ENCODE data around the gene RND2. TPM values are rescaled to one million over a fixed set of nuclear protein-coding genes. Genes with fewer than 3 reads are reported as not detected.
"Not testable (repeated sequence)": the region's sequence is repeated elsewhere in the genome, so short reads cannot be mapped to it uniquely, and the experiment has no call there.

Gene RND2
- total RNA-seq, 1 donor from 2014 or later, result 0.13 TPM

- CTCF ChIA-PET, result no interaction called here
- H3K27ac Mint-ChIP-seq, result no peak overlapping the region
- no peaks in the 10 kb centered on the region for H3K27me3 Mint-ChIP-seq
- H3K9me3 Mint-ChIP-seq, result no peaks in the 10 kb centered on the region
- intact Hi-C loops (cut with micrococcal nuclease), result no loop called here
- DNase-seq (no peak), ATAC-seq (ENCODE audit: low read depth) (no peak)
- POLR2A ChIA-PET, result no interaction called here
- no peak for TF ChIP-seq CTCF (IDR thresholded peaks at IDR 0.05)
- H3K36me3 Mint-ChIP-seq (ENCODE audit: low read depth), result no peaks in the 10 kb centered on the region
- H3K4me3 Mint-ChIP-seq, result no peak overlapping the region
- no peaks in the 10 kb centered on the region for H3K4me1 Mint-ChIP-seq
Observed at GRCh38 chr17:43042025-43042628, 17.1 kb downstream of the RND2 start.

GRCh38 chr17:43043307-43043706, 18.3 kb downstream of the RND2 start:
- no peak for TF ChIP-seq CTCF (IDR thresholded peaks at IDR 0.05)

GRCh38 chr17:43044024-43044423, 19.0 kb downstream of the RND2 start:
- POLR2A ChIA-PET, result interaction anchor here (0.7 kb wide), 1 partner anchor 10 kb away, joined by 4 read pairs; no protein-coding TSS in a partner anchor
- no peaks in the 10 kb centered on the region for H3K36me3 Mint-ChIP-seq (ENCODE audit: low read depth)
- H3K9me3 Mint-ChIP-seq, result no peaks in the 10 kb centered on the region
- ATAC-seq (ENCODE audit: low read depth), result no peak
- no peaks in the 10 kb centered on the region for H3K27me3 Mint-ChIP-seq
- DNase-seq, result no peak
- intact Hi-C loops (cut with micrococcal nuclease), result no loop called here
- H3K4me3 Mint-ChIP-seq, result no peak overlapping the region
- CTCF ChIA-PET, result no interaction called here
- no peak overlapping the region for H3K27ac Mint-ChIP-seq
- no peaks in the 10 kb centered on the region for H3K4me1 Mint-ChIP-seq
- TF ChIP-seq CTCF (IDR thresholded peaks at IDR 0.05), result no peak

More at GRCh38 chr17:43043307-43043706, 18.3 kb downstream of the RND2 start:
- CTCF ChIA-PET, result no interaction called here
- DNase-seq (no peak), ATAC-seq (ENCODE audit: low read depth) (no peak)
- POLR2A ChIA-PET, result interaction anchor here (0.6 kb wide), 1 partner anchor 13 kb away, joined by 5 read pairs; no protein-coding TSS in a partner anchor
- Mint-ChIP-seq H3K27me3 (no peaks in the 10 kb centered on the region), H3K27ac (no peak overlapping the region), H3K9me3 (no peaks in the 10 kb centered on the region), H3K36me3 (ENCODE audit: low read depth) (no peaks in the 10 kb centered on the region), H3K4me3 (no peak overlapping the region), H3K4me1 (no peaks in the 10 kb centered on the region)
- intact Hi-C loops (cut with micrococcal nuclease), result no loop called here

- H3K9me3 Mint-ChIP-seq, result no peaks in the 10 kb centered on the region
- ChIA-PET CTCF (no interaction called here), POLR2A (no interaction called here)
- no peaks in the 10 kb centered on the region for H3K27me3 Mint-ChIP-seq
- H3K36me3 Mint-ChIP-seq (ENCODE audit: low read depth), result peaks cover 2% of the 10 kb centered on the region
- ATAC-seq (ENCODE audit: low read depth) (no peak), DNase-seq (no peak)
- no peak overlapping the region for H3K4me3 Mint-ChIP-seq
- intact Hi-C loops (cut with micrococcal nuclease), result no loop called here
- H3K4me1 Mint-ChIP-seq, result no peaks in the 10 kb centered on the region
- no peak for TF ChIP-seq CTCF (IDR thresholded peaks at IDR 0.05)
- no peak overlapping the region for H3K27ac Mint-ChIP-seq
Observed at GRCh38 chr17:43051969-43052368, 26.9 kb downstream of the RND2 start.

GRCh38 chr17:43053008-43053407, 28.0 kb downstream of the RND2 start:
- H3K9me3 Mint-ChIP-seq; DNase-seq; H3K4me1 Mint-ChIP-seq; H3K27me3 Mint-ChIP-seq; H3K4me3 Mint-ChIP-seq; POLR2A ChIA-PET; ATAC-seq (ENCODE audit: low read depth); intact Hi-C loops (cut with micrococcal nuclease); H3K27ac Mint-ChIP-seq; CTCF ChIA-PET; H3K36me3 Mint-ChIP-seq (ENCODE audit: low read depth): not testable (repeated sequence)

GRCh38 chr17:43056051-43056450, 31.0 kb downstream of the RND2 start:
- DNase-seq, result no peak
- TF ChIP-seq CTCF (IDR thresholded peaks at IDR 0.05), result no peak
- Mint-ChIP-seq H3K36me3 (ENCODE audit: low read depth) (peaks cover 2% of the 10 kb centered on the region), H3K4me3 (no peak overlapping the region), H3K9me3 (no peaks in the 10 kb centered on the region), H3K27me3 (no peaks in the 10 kb centered on the region), H3K4me1 (no peaks in the 10 kb centered on the region), H3K27ac (no peak overlapping the region)
- intact Hi-C loops (cut with micrococcal nuclease), result no loop called here
- ATAC-seq (ENCODE audit: low read depth), result no peak
- CTCF ChIA-PET, result no interaction called here
- POLR2A ChIA-PET, result no interaction called here
